Lower lobe of right lung (tissue), 2 donors: ENCODE data around the gene PBX1. TPM values are rescaled to one million over a fixed set of nuclear protein-coding genes. Genes with fewer than 3 reads are reported as not detected.
A peak's percentile ranks its signal among the peaks of the same experiment; 100 is the strongest.

Experiments
- ATAC-seq, 2 donors: fragments of 200-7000 bp; cut with Tn5 transposase; one replicate each; pipeline ENCODE4 v1.9.1; 2020 to 2022; ENCODE audit warnings: mild to moderate bottlenecking in 2 of 2, moderate library complexity in 2 of 2
- DNase-seq: peaks from one replicate; pipeline ENCODE4 v3.0.0-alpha.2; 2020
- H3K27ac ChIP-seq: fragments of 200-600 bp; one replicate; pipeline ENCODE4 v1.8.0; 2022
- H3K27me3 ChIP-seq: fragments of 200-600 bp; one replicate; pipeline ENCODE4 v1.8.0; 2022; ENCODE audit warnings: low read depth
- H3K36me3 ChIP-seq: fragments of 200-600 bp; one replicate; pipeline ENCODE4 v1.8.0; 2022; ENCODE audit warnings: mild to moderate bottlenecking
- H3K4me1 ChIP-seq: fragments of 200-600 bp; one replicate; pipeline ENCODE4 v1.8.0; 2022
- H3K4me3 ChIP-seq: fragments of 200-600 bp; one replicate; pipeline ENCODE4 v1.8.0; 2022; ENCODE audit warnings: mild to moderate bottlenecking
- H3K9me3 ChIP-seq: fragments of 200-600 bp; one replicate; pipeline ENCODE4 v1.8.0; 2022
- CTCF ChIP-seq: fragments of 200-600 bp; IDR thresholded peaks from one replicate; pipeline ENCODE4 v1.8.0; 2022; ENCODE audit warnings: antibody characterized with exemption, mild to moderate bottlenecking
- intact Hi-C: fragments of 100-400 bp; cut with DNase I; formaldehyde crosslinking; loops from one replicate; pipeline ENCODE4 v1.11.0; 2022
- total RNA-seq: library from RNA; stranded (reverse); fragmentation: NEBNext Ultra II Directional; extraction: Animal tissue kit (Norgen Biotek cat#: 25700); gene quantifications from one replicate; pipeline ENCODE4 v1.2.1, GENCODE V29; 2021
- donor health status: DM: no; HTN: yes; CAD: no; lungs with severe emphysema.

Gene PBX1
- total RNA-seq, 1 donor from 2014 or later, result 58.1 TPM

GRCh38 chr1:164564378-164564777, 5.4 kb downstream of the PBX1 start:
- Histone ChIP-seq H3K27me3 (no peaks in the 10 kb centered on the region), H3K9me3 (no peaks in the 10 kb centered on the region), H3K36me3 (no peaks in the 10 kb centered on the region), H3K27ac (peak overlapping the region; percentile 63), H3K4me3 (peak overlapping the region; percentile 69), H3K4me1 (peaks cover 10% of the 10 kb centered on the region)
- DNase-seq (no peak), ATAC-seq (no peak)
- TF ChIP-seq CTCF, result no peak
- intact Hi-C loops, result no loop called here

DNA sequence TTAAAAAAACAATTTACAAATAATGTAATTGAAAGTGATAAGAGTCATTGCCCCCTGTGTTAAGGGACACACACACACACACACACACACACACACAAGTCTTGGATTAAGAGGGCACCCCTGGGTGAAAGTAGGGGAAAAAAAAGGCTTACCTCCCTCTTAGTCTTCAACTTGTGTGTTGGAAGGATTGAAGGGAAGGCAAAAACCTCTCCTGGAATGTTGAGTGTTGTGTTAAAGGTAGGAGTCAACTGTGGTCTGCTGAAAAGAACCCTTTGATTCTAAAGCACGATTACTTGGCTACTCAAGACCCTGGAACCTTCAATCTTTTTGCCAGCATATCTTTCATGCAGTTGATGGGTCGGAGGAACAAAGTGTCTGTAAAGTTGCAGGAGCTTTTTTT, 6.4 kb downstream of the PBX1 start:
- Histone ChIP-seq H3K36me3 (no peaks in the 10 kb centered on the region), H3K27ac (peak overlapping the region; percentile 63), H3K9me3 (no peaks in the 10 kb centered on the region), H3K4me1 (peaks cover 10% of the 10 kb centered on the region), H3K27me3 (no peaks in the 10 kb centered on the region), H3K4me3 (peak overlapping the region; percentile 69)
- TF ChIP-seq CTCF, result no peak
- intact Hi-C loops, result no loop called here
- DNase-seq, result no peak
- ATAC-seq, result peak in 1 of 2 donors; percentile 60

- Histone ChIP-seq H3K4me3 (no peak overlapping the region), H3K27ac (peak overlapping the region; percentile 22), H3K36me3 (no peaks in the 10 kb centered on the region), H3K4me1 (peaks cover 10% of the 10 kb centered on the region), H3K27me3 (no peaks in the 10 kb centered on the region), H3K9me3 (no peaks in the 10 kb centered on the region)
- ATAC-seq (no peak), DNase-seq (no peak)
- intact Hi-C loops, result no loop called here
- no peak for TF ChIP-seq CTCF
These were observed 8.8 kb downstream of the PBX1 start for GRCh38 chr1:164567774-164568173.

- no peak for ATAC-seq
- Histone ChIP-seq H3K27ac (no peak overlapping the region), H3K27me3 (no peaks in the 10 kb centered on the region), H3K9me3 (no peaks in the 10 kb centered on the region), H3K4me1 (peaks cover 10% of the 10 kb centered on the region), H3K36me3 (no peaks in the 10 kb centered on the region), H3K4me3 (no peak overlapping the region)
- intact Hi-C loops, result no loop called here
- DNase-seq, result no peak
- no peak for TF ChIP-seq CTCF
These were observed 10.3 kb downstream of the PBX1 start for GRCh38 chr1:164569241-164569640.

DNA sequence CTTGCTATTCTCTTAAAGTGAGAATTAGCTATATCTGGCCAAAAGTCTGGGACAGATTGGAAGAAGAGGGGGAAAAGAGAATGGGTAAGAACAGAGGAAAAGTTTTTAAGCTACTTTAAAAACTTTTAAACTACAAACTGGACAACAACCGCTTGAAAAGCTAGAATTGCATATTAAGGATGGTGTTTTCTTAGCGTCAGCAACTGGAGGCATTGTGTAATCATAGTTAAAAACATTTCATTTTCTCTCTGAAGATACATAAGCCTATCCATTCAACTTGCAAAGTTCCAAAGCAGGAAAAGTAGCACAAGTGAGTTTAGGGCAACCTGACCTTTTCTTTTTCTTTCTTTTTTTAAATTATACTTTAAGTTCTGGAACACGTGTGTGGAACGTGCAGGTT, 10.9 kb downstream of the PBX1 start:
- intact Hi-C loops, result no loop called here
- H3K27ac ChIP-seq, result no peak overlapping the region
- H3K4me1 ChIP-seq, result peaks cover 10% of the 10 kb centered on the region
- H3K36me3 ChIP-seq, result no peaks in the 10 kb centered on the region
- no peak for TF ChIP-seq CTCF
- H3K4me3 ChIP-seq, result no peak overlapping the region
- H3K27me3 ChIP-seq, result no peaks in the 10 kb centered on the region
- no peaks in the 10 kb centered on the region for H3K9me3 ChIP-seq
- ATAC-seq (no peak), DNase-seq (no peak)

- no peaks in the 10 kb centered on the region for H3K9me3 ChIP-seq
- no peak overlapping the region for H3K27ac ChIP-seq
- no peaks in the 10 kb centered on the region for H3K36me3 ChIP-seq
- ATAC-seq, result no peak
- no peak for TF ChIP-seq CTCF
- DNase-seq, result no peak
- intact Hi-C loops, result no loop called here
- no peaks in the 10 kb centered on the region for H3K27me3 ChIP-seq
- peaks cover 4% of the 10 kb centered on the region for H3K4me1 ChIP-seq
- H3K4me3 ChIP-seq, result no peak overlapping the region
These were observed 12.3 kb downstream of the PBX1 start for GRCh38 chr1:164571333-164571732.
